Activated T-cell treated with anti-CD3 and anti-CD28 coated beads, Interleukin-2, amount 50 U/mL, for 4 hours (primary cell): Measurements from ENCODE around the gene SVIL. TPM values are rescaled to one million over a fixed set of nuclear protein-coding genes. Genes with fewer than 3 reads are reported as not detected.
"Not testable (repeated sequence)": the region's sequence is repeated elsewhere in the genome, so short reads cannot be mapped to it uniquely, and the experiment has no call there.

ENCODE experiments used
- ATAC-seq, 2 donors: fragments of 200-7000 bp; cut with Tn5 transposase; one replicate each; pipeline ENCODE4 v1.10.0; 2021
- DNase-seq: peaks from one replicate; pipeline ENCODE4 v3.0.0-alpha.2; 2020
- H3K27me3 Mint-ChIP-seq: one replicate; pipeline ENCODE4 v1.8.0; 2021; ENCODE audit warnings: low read depth, mixed read lengths
- H3K36me3 Mint-ChIP-seq: one replicate; pipeline ENCODE4 v1.8.0; 2022; ENCODE audit warnings: mixed read lengths; ENCODE audit not compliant: insufficient read depth
- H3K4me1 Mint-ChIP-seq: one replicate; pipeline ENCODE4 v1.8.0; 2021; ENCODE audit warnings: low read depth, mixed read lengths
- H3K4me3 Mint-ChIP-seq: one replicate; pipeline ENCODE4 v1.8.0; 2021; ENCODE audit warnings: mild to moderate bottlenecking, moderate library complexity, mixed read lengths
- H3K9me3 Mint-ChIP-seq: one replicate; pipeline ENCODE4 v1.8.0; 2021; ENCODE audit warnings: mixed read lengths
- total RNA-seq, 3 donors: library from RNA; stranded (reverse); gene quantifications; one replicate each; pipeline ENCODE4 v1.2.1, GENCODE V29; 2021

The SVIL gene
- total RNA-seq, 3 donors from 2014 or later = 6.4 to 11.1 (median 9.5) TPM

- no peaks in the 10 kb centered on the region for H3K27me3 Mint-ChIP-seq
- ATAC-seq (no peak), DNase-seq (no peak)
- no peak overlapping the region for H3K4me3 Mint-ChIP-seq
- H3K4me1 Mint-ChIP-seq = peaks cover 11% of the 10 kb centered on the region
- H3K9me3 Mint-ChIP-seq = no peaks in the 10 kb centered on the region
- no peaks in the 10 kb centered on the region for H3K36me3 Mint-ChIP-seq
Measured at GRCh38 chr10:29590915-29591650, 43.7 kb downstream of the SVIL start.

- Mint-ChIP-seq H3K4me1 (peaks cover 13% of the 10 kb centered on the region), H3K36me3 (peaks cover 7% of the 10 kb centered on the region), H3K27me3 (no peaks in the 10 kb centered on the region), H3K9me3 (no peaks in the 10 kb centered on the region), H3K4me3 (no peak overlapping the region)
- DNase-seq (no peak), ATAC-seq (no peak)
Measured at GRCh38 chr10:29588629-29589421, 45.9 kb downstream of the SVIL start.

GRCh38 chr10:29587750-29588628 is 46.8 kb downstream of the SVIL start:
- H3K27me3 Mint-ChIP-seq, H3K9me3 Mint-ChIP-seq, H3K4me3 Mint-ChIP-seq, ATAC-seq, H3K36me3 Mint-ChIP-seq, DNase-seq: not testable (repeated sequence)
- peaks cover 17% of the 10 kb centered on the region for H3K4me1 Mint-ChIP-seq

GRCh38 chr10:29587102-29587749 is 47.5 kb downstream of the SVIL start:
- not testable (repeated sequence) for H3K9me3 Mint-ChIP-seq, H3K36me3 Mint-ChIP-seq, ATAC-seq, H3K4me3 Mint-ChIP-seq, DNase-seq, H3K27me3 Mint-ChIP-seq
- peaks cover 17% of the 10 kb centered on the region for H3K4me1 Mint-ChIP-seq

- Mint-ChIP-seq H3K9me3 (no peaks in the 10 kb centered on the region), H3K4me3 (no peak overlapping the region), H3K27me3 (no peaks in the 10 kb centered on the region), H3K4me1 (peaks cover 17% of the 10 kb centered on the region), H3K36me3 (peaks cover 13% of the 10 kb centered on the region)
- no peak for ATAC-seq
- DNase-seq = no peak
Measured at GRCh38 chr10:29586509-29586908, 48.3 kb downstream of the SVIL start.

- Mint-ChIP-seq H3K4me3 (no peak overlapping the region), H3K4me1 (peaks cover 11% of the 10 kb centered on the region), H3K36me3 (peaks cover 13% of the 10 kb centered on the region), H3K9me3 (no peaks in the 10 kb centered on the region), H3K27me3 (no peaks in the 10 kb centered on the region)
- DNase-seq = no peak
- ATAC-seq = no peak
Measured at GRCh38 chr10:29585488-29585976, 49.2 kb downstream of the SVIL start.

- peaks cover 13% of the 10 kb centered on the region for H3K36me3 Mint-ChIP-seq
Measured at GRCh38 chr10:29584436-29584835, 50.3 kb downstream of the SVIL start.

GRCh38 chr10:29583674-29584073 is 51.1 kb downstream of the SVIL start:
- no peak overlapping the region for H3K4me3 Mint-ChIP-seq

More at GRCh38 chr10:29584436-29584835, 50.3 kb downstream of the SVIL start:
- H3K27me3 Mint-ChIP-seq = no peaks in the 10 kb centered on the region
- ATAC-seq = no peak
- no peaks in the 10 kb centered on the region for H3K9me3 Mint-ChIP-seq
- H3K4me1 Mint-ChIP-seq = peaks cover 6% of the 10 kb centered on the region
- H3K4me3 Mint-ChIP-seq = no peak overlapping the region
- no peak for DNase-seq

GRCh38 chr10:29582769-29583168 is 52.0 kb downstream of the SVIL start:
- peak; percentile 34 to 50 for ATAC-seq
- not testable (repeated sequence) for H3K4me1 Mint-ChIP-seq, H3K27me3 Mint-ChIP-seq, DNase-seq, H3K4me3 Mint-ChIP-seq, H3K9me3 Mint-ChIP-seq
- peaks cover 16% of the 10 kb centered on the region for H3K36me3 Mint-ChIP-seq

More at GRCh38 chr10:29583674-29584073, 51.1 kb downstream of the SVIL start:
- H3K9me3 Mint-ChIP-seq = no peaks in the 10 kb centered on the region
- H3K4me1 Mint-ChIP-seq = peaks cover 6% of the 10 kb centered on the region
- H3K36me3 Mint-ChIP-seq = peaks cover 16% of the 10 kb centered on the region
- ATAC-seq = peak in 1 of 2 donors; percentile 18
- H3K27me3 Mint-ChIP-seq = no peaks in the 10 kb centered on the region
- no peak for DNase-seq

- no peak for DNase-seq
- no peaks in the 10 kb centered on the region for H3K9me3 Mint-ChIP-seq
- H3K4me3 Mint-ChIP-seq = no peak overlapping the region
- ATAC-seq = no peak
- peaks cover 11% of the 10 kb centered on the region for H3K36me3 Mint-ChIP-seq
- H3K4me1 Mint-ChIP-seq = peaks cover 6% of the 10 kb centered on the region
- H3K27me3 Mint-ChIP-seq = no peaks in the 10 kb centered on the region
Measured at GRCh38 chr10:29579455-29579970, 55.3 kb downstream of the SVIL start.

- peaks cover under 1% of the 10 kb centered on the region for H3K4me1 Mint-ChIP-seq
- H3K9me3 Mint-ChIP-seq = no peaks in the 10 kb centered on the region
- peaks cover 8% of the 10 kb centered on the region for H3K36me3 Mint-ChIP-seq
- DNase-seq = no peak
- no peak overlapping the region for H3K4me3 Mint-ChIP-seq
- H3K27me3 Mint-ChIP-seq = no peaks in the 10 kb centered on the region
- ATAC-seq = no peak
Measured at GRCh38 chr10:29578457-29578856, 56.3 kb downstream of the SVIL start.

GRCh38 chr10:29576681-29577080 is 58.1 kb downstream of the SVIL start:
- DNase-seq (no peak), ATAC-seq (no peak)
- no peaks in the 10 kb centered on the region for H3K4me1 Mint-ChIP-seq
- H3K36me3 Mint-ChIP-seq = peaks cover 5% of the 10 kb centered on the region
- no peak overlapping the region for H3K4me3 Mint-ChIP-seq
- no peaks in the 10 kb centered on the region for H3K9me3 Mint-ChIP-seq
- H3K27me3 Mint-ChIP-seq = no peaks in the 10 kb centered on the region

GRCh38 chr10:29575098-29575455 is 59.7 kb downstream of the SVIL start:
- H3K4me1 Mint-ChIP-seq = no peaks in the 10 kb centered on the region
- ATAC-seq (no peak), DNase-seq (no peak)
- H3K27me3 Mint-ChIP-seq = no peaks in the 10 kb centered on the region
- H3K9me3 Mint-ChIP-seq = no peaks in the 10 kb centered on the region
- H3K4me3 Mint-ChIP-seq = no peak overlapping the region
- peaks cover 3% of the 10 kb centered on the region for H3K36me3 Mint-ChIP-seq
